ENCODE measurements around the gene HEXD.
"Not testable (repeated sequence)": the region's sequence is repeated elsewhere in the genome, so short reads cannot be mapped to it uniquely, and the experiment has no call there.

Gene HEXD

DNA sequence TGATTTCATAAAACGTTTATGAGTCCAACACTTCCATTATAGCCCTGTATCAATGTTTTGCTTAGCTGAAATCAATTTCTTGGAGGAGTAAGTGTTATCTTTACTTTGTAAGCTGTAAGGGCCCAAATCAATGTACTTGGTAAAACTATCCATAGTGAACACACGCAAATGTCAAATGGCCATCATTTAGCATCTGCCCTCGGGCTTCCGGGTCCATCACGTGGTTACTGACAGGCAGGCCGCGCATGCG is 39.7 kb downstream of the HEXD start:
- Histone ChIP-seq H3K4me3 (ENCODE audit: low read depth in 1 of 2, low read length in 2 of 2) (peak overlapping the region; percentile 60 to 90), H3K36me3 (ENCODE audit: control insufficient read depth in 1 of 2, insufficient read depth in 2 of 2, low read length in 2 of 2) (peaks cover 15 to 23% of the 10 kb centered on the region in 2 donors), H3K4me1 (ENCODE audit: control insufficient read depth in 1 of 2, insufficient read depth in 2 of 2, low read length in 2 of 2) (peaks cover 5 to 18% of the 10 kb centered on the region in 2 donors), H3K27me3 (ENCODE audit: low read depth, low read length) (no peaks in the 10 kb centered on the region), H3K9me3 (ENCODE audit: control insufficient read depth in 1 of 2, low read length in 2 of 2) (no peaks in the 10 kb centered on the region), H3K27ac (ENCODE audit: low read length) (peak overlapping the region; percentile 99)

GRCh38 chr17:82458179-82458884 is 40.2 kb downstream of the HEXD start, which contains the start of gene NARF:
Gene NARF (plus strand): TSS chr17:82458741. CDS start chr17:82458804, 63 bp downstream.
- peaks cover 5 to 18% of the 10 kb centered on the region in 2 donors for H3K4me1 ChIP-seq (ENCODE audit: control insufficient read depth in 1 of 2, insufficient read depth in 2 of 2, low read length in 2 of 2)
- peaks cover 19 to 25% of the 10 kb centered on the region in 2 donors for H3K36me3 ChIP-seq (ENCODE audit: control insufficient read depth in 1 of 2, insufficient read depth in 2 of 2, low read length in 2 of 2)
- H3K4me3 ChIP-seq (ENCODE audit: low read depth in 1 of 2, low read length in 2 of 2): peak within 1 kb of the TSS; percentile 70 to 90
- H3K27ac ChIP-seq (ENCODE audit: low read length): peak within 1 kb of the TSS; percentile 99
- no peaks in the 10 kb centered on the region for H3K27me3 ChIP-seq (ENCODE audit: low read depth, low read length)
- no peaks in the 10 kb centered on the region for H3K9me3 ChIP-seq (ENCODE audit: control insufficient read depth in 1 of 2, low read length in 2 of 2)

DNA sequence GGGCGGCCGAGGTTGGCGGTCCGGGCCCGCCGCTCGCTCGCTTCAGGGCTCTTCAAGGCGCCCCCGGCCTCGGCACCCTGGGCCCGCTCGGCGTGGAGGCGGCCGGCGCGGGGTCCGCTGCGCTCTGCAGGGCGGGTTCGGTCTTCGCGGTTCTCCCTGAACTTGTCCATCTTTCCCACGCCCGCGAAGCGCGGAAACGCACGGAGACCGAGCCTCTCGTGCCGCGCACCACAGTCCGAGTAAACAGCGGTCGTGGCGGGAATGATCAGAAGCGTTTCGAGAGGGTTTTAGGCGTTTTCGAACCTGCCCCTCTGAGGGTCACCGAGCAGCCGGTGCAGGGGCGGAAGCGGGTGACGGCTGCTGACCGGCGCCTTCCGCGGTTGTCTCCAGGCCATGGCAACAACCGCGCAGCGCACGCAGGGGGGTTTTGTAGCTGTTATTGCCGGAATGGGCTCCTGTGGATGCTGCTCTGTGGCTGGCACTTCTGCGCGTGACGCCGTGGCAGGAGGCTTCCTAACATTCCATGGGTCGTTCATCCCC is 40.8 kb downstream of the HEXD start:
- Histone ChIP-seq H3K9me3 (ENCODE audit: control insufficient read depth in 1 of 2, low read length in 2 of 2) (no peaks in the 10 kb centered on the region), H3K4me3 (ENCODE audit: low read depth in 1 of 2, low read length in 2 of 2) (peak overlapping the region; percentile 70 to 90), H3K36me3 (ENCODE audit: control insufficient read depth in 1 of 2, insufficient read depth in 2 of 2, low read length in 2 of 2) (peaks cover 19 to 31% of the 10 kb centered on the region in 2 donors), H3K27me3 (ENCODE audit: low read depth, low read length) (no peaks in the 10 kb centered on the region), H3K27ac (ENCODE audit: low read length) (peak overlapping the region; percentile 23), H3K4me1 (ENCODE audit: control insufficient read depth in 1 of 2, insufficient read depth in 2 of 2, low read length in 2 of 2) (peaks cover 5 to 18% of the 10 kb centered on the region in 2 donors)

- H3K4me3 ChIP-seq (ENCODE audit: low read depth in 1 of 2, low read length in 2 of 2); H3K9me3 ChIP-seq (ENCODE audit: control insufficient read depth in 1 of 2, low read length in 2 of 2); H3K27ac ChIP-seq (ENCODE audit: low read length); H3K27me3 ChIP-seq (ENCODE audit: low read depth, low read length): not testable (repeated sequence)
- peaks cover 22 to 41% of the 10 kb centered on the region in 2 donors for H3K36me3 ChIP-seq (ENCODE audit: control insufficient read depth in 1 of 2, insufficient read depth in 2 of 2, low read length in 2 of 2)
- peaks cover 5 to 18% of the 10 kb centered on the region in 2 donors for H3K4me1 ChIP-seq (ENCODE audit: control insufficient read depth in 1 of 2, insufficient read depth in 2 of 2, low read length in 2 of 2)
Measured at GRCh38 chr17:82459936-82460335, 41.8 kb downstream of the HEXD start.

GRCh38 chr17:82461827-82462524 is 43.8 kb downstream of the HEXD start:
- H3K27ac ChIP-seq (ENCODE audit: low read length): no peak overlapping the region
- H3K4me3 ChIP-seq (ENCODE audit: low read depth in 1 of 2, low read length in 2 of 2): no peak overlapping the region
- no peaks in the 10 kb centered on the region for H3K9me3 ChIP-seq (ENCODE audit: control insufficient read depth in 1 of 2, low read length in 2 of 2)
- H3K4me1 ChIP-seq (ENCODE audit: control insufficient read depth in 1 of 2, insufficient read depth in 2 of 2, low read length in 2 of 2): peaks cover 5 to 17% of the 10 kb centered on the region in 2 donors
- peaks cover 33 to 61% of the 10 kb centered on the region in 2 donors for H3K36me3 ChIP-seq (ENCODE audit: control insufficient read depth in 1 of 2, insufficient read depth in 2 of 2, low read length in 2 of 2)
- H3K27me3 ChIP-seq (ENCODE audit: low read depth, low read length): no peaks in the 10 kb centered on the region

DNA sequence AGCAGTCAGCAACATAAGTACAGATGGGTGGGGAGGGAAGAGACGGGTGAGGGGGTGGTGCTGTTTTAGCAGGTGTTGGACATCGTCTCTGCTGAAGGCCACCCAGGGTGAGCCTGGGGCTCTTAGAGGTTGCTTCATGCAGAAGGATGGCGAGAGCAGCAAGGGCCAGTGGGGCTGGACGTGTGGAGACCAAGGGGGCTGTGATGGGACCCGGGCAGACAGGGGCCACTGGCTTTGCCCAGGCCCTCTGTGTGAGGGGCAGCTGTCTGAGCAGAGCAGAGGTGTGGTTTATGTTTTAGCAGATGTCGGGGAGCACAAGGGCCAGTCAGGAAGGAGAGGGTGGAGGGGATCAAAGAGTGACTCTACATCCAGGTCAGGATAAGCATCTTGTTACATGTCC is 45.2 kb downstream of the HEXD start:
- Histone ChIP-seq H3K36me3 (ENCODE audit: control insufficient read depth in 1 of 2, insufficient read depth in 2 of 2, low read length in 2 of 2) (peaks cover 33 to 63% of the 10 kb centered on the region in 2 donors), H3K4me1 (ENCODE audit: control insufficient read depth in 1 of 2, insufficient read depth in 2 of 2, low read length in 2 of 2) (peaks cover 0 to 9% of the 10 kb centered on the region in 2 donors), H3K9me3 (ENCODE audit: control insufficient read depth in 1 of 2, low read length in 2 of 2) (no peaks in the 10 kb centered on the region), H3K27ac (ENCODE audit: low read length) (no peak overlapping the region), H3K27me3 (ENCODE audit: low read depth, low read length) (no peaks in the 10 kb centered on the region), H3K4me3 (ENCODE audit: low read depth in 1 of 2, low read length in 2 of 2) (no peak overlapping the region)

DNA sequence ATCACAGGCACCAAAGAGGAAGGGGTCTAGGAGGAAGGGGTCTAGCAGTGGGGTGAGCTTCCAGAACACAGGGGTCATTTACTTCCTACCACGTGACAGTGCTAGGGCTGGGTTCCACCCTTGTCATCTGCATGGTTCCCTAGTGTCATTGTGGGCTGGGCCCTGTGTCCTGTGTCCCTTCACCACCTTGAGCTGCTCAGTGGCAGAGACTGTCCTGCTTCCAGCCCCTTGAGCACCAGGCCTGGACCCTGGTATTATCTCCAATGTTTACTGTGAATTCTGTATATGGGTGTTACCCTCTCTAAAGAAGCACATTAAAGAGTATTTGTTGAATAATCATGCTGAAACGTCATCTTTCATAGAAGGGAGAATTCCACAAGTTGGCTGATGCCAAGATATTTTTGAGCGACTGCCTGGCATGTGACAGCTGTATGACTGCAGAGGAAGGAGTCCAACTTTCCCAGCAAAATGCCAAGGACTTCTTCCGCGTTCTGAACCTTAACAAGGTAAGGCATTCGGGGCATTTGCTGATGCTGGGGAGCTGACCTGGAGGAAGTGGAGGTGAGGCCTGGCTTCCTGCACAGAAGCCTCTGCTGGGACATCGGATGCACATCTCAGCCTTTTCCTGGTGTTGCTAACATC is 45.9 kb downstream of the HEXD start:
- peaks cover 38 to 69% of the 10 kb centered on the region in 2 donors for H3K36me3 ChIP-seq (ENCODE audit: control insufficient read depth in 1 of 2, insufficient read depth in 2 of 2, low read length in 2 of 2)
- no peaks in the 10 kb centered on the region for H3K9me3 ChIP-seq (ENCODE audit: control insufficient read depth in 1 of 2, low read length in 2 of 2)

GRCh38 chr17:82464567-82464929 is 46.4 kb downstream of the HEXD start:
- Histone ChIP-seq H3K9me3 (ENCODE audit: control insufficient read depth in 1 of 2, low read length in 2 of 2) (no peaks in the 10 kb centered on the region), H3K27me3 (ENCODE audit: low read depth, low read length) (no peaks in the 10 kb centered on the region), H3K36me3 (ENCODE audit: control insufficient read depth in 1 of 2, insufficient read depth in 2 of 2, low read length in 2 of 2) (peaks cover 42 to 74% of the 10 kb centered on the region in 2 donors), H3K4me3 (ENCODE audit: low read depth in 1 of 2, low read length in 2 of 2) (no peak overlapping the region), H3K27ac (ENCODE audit: low read length) (no peak overlapping the region), H3K4me1 (ENCODE audit: control insufficient read depth in 1 of 2, insufficient read depth in 2 of 2, low read length in 2 of 2) (peaks cover 0 to 5% of the 10 kb centered on the region in 2 donors)

More for the DNA sequence above, 45.9 kb downstream of the HEXD start:
- peaks cover 0 to 9% of the 10 kb centered on the region in 2 donors for H3K4me1 ChIP-seq (ENCODE audit: control insufficient read depth in 1 of 2, insufficient read depth in 2 of 2, low read length in 2 of 2)
- no peak overlapping the region for H3K27ac ChIP-seq (ENCODE audit: low read length)
- no peaks in the 10 kb centered on the region for H3K27me3 ChIP-seq (ENCODE audit: low read depth, low read length)
- no peak overlapping the region for H3K4me3 ChIP-seq (ENCODE audit: low read depth in 1 of 2, low read length in 2 of 2)

DNA sequence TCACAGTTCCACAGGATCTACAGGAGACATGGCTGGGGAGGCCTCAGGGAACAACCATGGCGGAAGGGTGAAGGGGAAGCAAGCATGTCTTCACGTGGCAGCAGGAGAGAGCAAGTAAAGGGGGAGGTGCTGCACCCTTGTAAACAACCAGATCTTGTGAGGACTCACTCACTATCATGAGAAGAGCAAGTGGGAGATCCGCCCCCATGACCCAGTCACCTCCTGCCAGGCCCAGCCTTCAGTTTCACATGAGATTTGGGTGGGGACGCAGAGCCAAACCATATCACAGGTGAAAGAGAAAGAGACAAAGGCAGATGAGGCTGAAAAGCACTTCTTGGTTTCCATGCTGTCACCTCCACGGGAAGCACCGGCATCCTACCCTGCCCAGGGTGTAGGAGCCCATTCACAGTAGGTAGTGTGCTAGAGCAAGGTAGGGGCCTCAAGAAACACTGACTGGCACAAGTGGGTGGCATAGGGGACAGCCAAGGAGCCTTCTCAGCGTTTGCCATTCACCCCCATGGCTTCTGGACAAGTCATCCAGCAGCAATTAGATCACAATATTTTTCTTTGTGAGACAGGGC is 47.0 kb downstream of the HEXD start:
- H3K36me3 ChIP-seq (ENCODE audit: control insufficient read depth in 1 of 2, insufficient read depth in 2 of 2, low read length in 2 of 2): peaks cover 44 to 78% of the 10 kb centered on the region in 2 donors
- H3K4me1 ChIP-seq (ENCODE audit: control insufficient read depth in 1 of 2, insufficient read depth in 2 of 2, low read length in 2 of 2): no peaks in the 10 kb centered on the region
- H3K27me3 ChIP-seq (ENCODE audit: low read depth, low read length): no peaks in the 10 kb centered on the region
- no peaks in the 10 kb centered on the region for H3K9me3 ChIP-seq (ENCODE audit: control insufficient read depth in 1 of 2, low read length in 2 of 2)
- H3K27ac ChIP-seq (ENCODE audit: low read length): no peak overlapping the region
- H3K4me3 ChIP-seq (ENCODE audit: low read depth in 1 of 2, low read length in 2 of 2): no peak overlapping the region

DNA sequence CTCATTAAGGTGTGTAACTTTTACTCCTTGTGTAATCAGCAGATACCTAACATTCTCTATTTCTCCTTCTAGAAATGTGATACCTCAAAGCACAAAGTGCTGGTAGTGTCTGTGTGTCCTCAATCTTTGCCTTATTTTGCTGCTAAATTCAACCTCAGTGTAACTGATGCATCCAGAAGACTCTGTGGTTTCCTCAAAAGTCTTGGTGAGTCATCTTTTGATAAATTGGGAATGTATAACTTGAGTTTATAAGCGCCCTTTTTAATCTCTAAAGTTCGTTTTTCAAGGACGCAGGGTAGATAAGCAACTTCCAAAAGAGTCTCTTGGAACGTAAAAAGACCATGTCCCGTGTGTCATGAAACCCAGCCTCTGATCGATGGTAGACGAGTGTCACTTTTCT is 50.5 kb downstream of the HEXD start:
- Histone ChIP-seq H3K36me3 (ENCODE audit: control insufficient read depth in 1 of 2, insufficient read depth in 2 of 2, low read length in 2 of 2) (peaks cover 29 to 62% of the 10 kb centered on the region in 2 donors), H3K4me1 (ENCODE audit: control insufficient read depth in 1 of 2, insufficient read depth in 2 of 2, low read length in 2 of 2) (no peaks in the 10 kb centered on the region), H3K9me3 (ENCODE audit: control insufficient read depth in 1 of 2, low read length in 2 of 2) (no peaks in the 10 kb centered on the region), H3K4me3 (ENCODE audit: low read depth in 1 of 2, low read length in 2 of 2) (no peak overlapping the region), H3K27me3 (ENCODE audit: low read depth, low read length) (no peaks in the 10 kb centered on the region), H3K27ac (ENCODE audit: low read length) (no peak overlapping the region)

- Histone ChIP-seq H3K9me3 (ENCODE audit: control insufficient read depth in 1 of 2, low read length in 2 of 2) (no peaks in the 10 kb centered on the region), H3K4me3 (ENCODE audit: low read depth in 1 of 2, low read length in 2 of 2) (no peak overlapping the region), H3K4me1 (ENCODE audit: control insufficient read depth in 1 of 2, insufficient read depth in 2 of 2, low read length in 2 of 2) (no peaks in the 10 kb centered on the region), H3K27ac (ENCODE audit: low read length) (no peak overlapping the region), H3K27me3 (ENCODE audit: low read depth, low read length) (no peaks in the 10 kb centered on the region), H3K36me3 (ENCODE audit: control insufficient read depth in 1 of 2, insufficient read depth in 2 of 2, low read length in 2 of 2) (peaks cover 31 to 56% of the 10 kb centered on the region in 2 donors)
Measured at GRCh38 chr17:82470065-82470464, 51.9 kb downstream of the HEXD start.

Data from muscle layer of duodenum (tissue), 2 donors.